Measurements from ENCODE around the gene TRMT44. TPM values are rescaled to one million over a fixed set of nuclear protein-coding genes. Genes with fewer than 3 reads are reported as not detected.

Gene TRMT44
- total RNA-seq, 6 donors from 2014 or later = 22.8 to 81.7 (median 30.2) TPM

- WGBS, 2 donors = 76 to 84% methylated on average over 13 to 18 of the region's 18 CpGs
- DNase-seq (no peak), ATAC-seq (ENCODE audit: low FRiP score in 2 of 2) (peak in 1 of 2 donors; percentile 4)
- Histone ChIP-seq H3K27me3 (no peaks in the 10 kb centered on the region), H3K4me3 (no peak overlapping the region), H3K9me3 (no peaks in the 10 kb centered on the region), H3K36me3 (no peaks in the 10 kb centered on the region), H3K4me1 (no peaks in the 10 kb centered on the region), H3K27ac (peak overlapping the region in 1 of 4 donors; percentile 30)
- TF ChIP-seq POLR2AphosphoS5 (IDR thresholded peaks at IDR 0.05) (peak in 1 of 2 donors; percentile 18), EP300 (IDR thresholded peaks at IDR 0.05) (no peak), CTCF (IDR thresholded peaks at IDR 0.05) (no peak), POLR2A (IDR thresholded peaks at IDR 0.05) (no peak)
Measured at GRCh38 chr4:8515316-8516060, 74.9 kb downstream of the TRMT44 start.

- H3K4me1 ChIP-seq = no peaks in the 10 kb centered on the region
- H3K9me3 ChIP-seq = no peaks in the 10 kb centered on the region
- H3K27me3 ChIP-seq = no peaks in the 10 kb centered on the region
- WGBS, 2 donors = 88 to 92% methylated on average over 11 to 14 of the region's 14 CpGs
- DNase-seq = no peak
- no peak overlapping the region for H3K27ac ChIP-seq
- TF ChIP-seq CTCF (IDR thresholded peaks at IDR 0.05) = no peak
- TF ChIP-seq POLR2AphosphoS5 (IDR thresholded peaks at IDR 0.05) = no peak
- TF ChIP-seq POLR2A (IDR thresholded peaks at IDR 0.05) = no peak
- TF ChIP-seq EP300 (IDR thresholded peaks at IDR 0.05) = no peak
- H3K36me3 ChIP-seq = no peaks in the 10 kb centered on the region
- H3K4me3 ChIP-seq = no peak overlapping the region
- ATAC-seq (ENCODE audit: low FRiP score in 2 of 2) = peak in 1 of 2 donors; percentile 12
Measured at GRCh38 chr4:8516061-8516573, 75.5 kb downstream of the TRMT44 start.

- DNase-seq (no peak), ATAC-seq (ENCODE audit: low FRiP score in 2 of 2) (no peak)
- no peaks in the 10 kb centered on the region for H3K9me3 ChIP-seq
- no peak overlapping the region for H3K27ac ChIP-seq
- no peak overlapping the region for H3K4me3 ChIP-seq
- 66 to 72% methylated on average over 4 to 5 of the region's 5 CpGs for WGBS, 2 donors
- H3K27me3 ChIP-seq = no peaks in the 10 kb centered on the region
- no peaks in the 10 kb centered on the region for H3K4me1 ChIP-seq
- TF ChIP-seq POLR2A (IDR thresholded peaks at IDR 0.05) = no peak
- no peak for TF ChIP-seq POLR2AphosphoS5 (IDR thresholded peaks at IDR 0.05)
- no peak for TF ChIP-seq EP300 (IDR thresholded peaks at IDR 0.05)
- no peak for TF ChIP-seq CTCF (IDR thresholded peaks at IDR 0.05)
- no peaks in the 10 kb centered on the region for H3K36me3 ChIP-seq
Measured at GRCh38 chr4:8516996-8517550, 76.5 kb downstream of the TRMT44 start.

- Histone ChIP-seq H3K9me3 (no peaks in the 10 kb centered on the region), H3K4me3 (no peak overlapping the region), H3K27ac (no peak overlapping the region), H3K27me3 (no peaks in the 10 kb centered on the region), H3K4me1 (no peaks in the 10 kb centered on the region), H3K36me3 (no peaks in the 10 kb centered on the region)
- DNase-seq (no peak), ATAC-seq (ENCODE audit: low FRiP score in 2 of 2) (no peak)
- no peak for TF ChIP-seq CTCF (IDR thresholded peaks at IDR 0.05)
- no peak for TF ChIP-seq POLR2A (IDR thresholded peaks at IDR 0.05)
- no peak for TF ChIP-seq EP300 (IDR thresholded peaks at IDR 0.05)
- no peak for TF ChIP-seq POLR2AphosphoS5 (IDR thresholded peaks at IDR 0.05)
- 66 to 79% methylated on average over 7 to 13 of the region's 13 CpGs for WGBS, 2 donors
Measured at GRCh38 chr4:8517946-8518345, 77.4 kb downstream of the TRMT44 start.
